WTC11 (cell line): ENCODE data around the gene C1QL4. TPM values are rescaled to one million over a fixed set of nuclear protein-coding genes. Genes with fewer than 3 reads are reported as not detected.
A peak's percentile ranks its signal among the peaks of the same experiment; 100 is the strongest.

Experiments used
- ATAC-seq: fragments of 200-7000 bp; cut with Tn5 transposase; 2 replicates; pipeline ENCODE4 v1.10.0; 2021; ENCODE audit warnings: mild to moderate bottlenecking, moderate library complexity
- CTCF ChIA-PET: fragments of 300-600 bp; sonication (Branson Sonifier 250); formaldehyde crosslinking; loops from one replicate; lab custom pipeline; 2021; ENCODE audit warnings: antibody characterized with exemption; lab: Charles Lee
- POLR2A ChIA-PET: fragments of 350-600 bp; sonication (Branson Sonifier 250); formaldehyde crosslinking; loops from one replicate; lab custom pipeline; 2021; ENCODE audit warnings: antibody characterized with exemption; lab: Charles Lee
- DNase-seq: peaks from one replicate; pipeline ENCODE4 v3.0.0; 2021; ENCODE audit warnings: low spot score
- H3K27ac Mint-ChIP-seq: 2 replicates; pipeline ENCODE4 v1.8.0; 2021; ENCODE audit warnings: mixed read lengths
- H3K27me3 Mint-ChIP-seq: 2 replicates; pipeline ENCODE4 v1.8.0; 2021; ENCODE audit warnings: low read depth, mild to moderate bottlenecking, moderate library complexity, mixed read lengths
- H3K36me3 Mint-ChIP-seq: 2 replicates; pipeline ENCODE4 v1.8.0; 2021; ENCODE audit warnings: mixed read lengths
- H3K4me1 Mint-ChIP-seq: 2 replicates; pipeline ENCODE4 v1.8.0; 2022; ENCODE audit warnings: mixed read lengths
- H3K4me3 Mint-ChIP-seq: 2 replicates; pipeline ENCODE4 v1.8.0; 2021; ENCODE audit warnings: mild to moderate bottlenecking, moderate library complexity, mixed read lengths
- H3K9me3 Mint-ChIP-seq: 2 replicates; pipeline ENCODE4 v1.8.0; 2021; ENCODE audit warnings: mixed read lengths
- AFF4 ChIP-seq: sonication (generic); formaldehyde crosslinking; IDR thresholded peaks from 2 replicates; pipeline ENCODE4 v1.8.1; 2023; ENCODE audit warnings: mild to moderate bottlenecking, missing genetic modification reagents, borderline replicate concordance
- AR ChIP-seq: fragments of 250-450 bp; sonication (Bioruptor Pico); IDR thresholded peaks from 2 replicates; pipeline ENCODE4 v1.9.0; 2021; ENCODE audit warnings: mild to moderate bottlenecking
- ATF6 ChIP-seq: sonication (generic); formaldehyde crosslinking; IDR thresholded peaks from 2 replicates; pipeline ENCODE4 v1.8.1; 2023; ENCODE audit warnings: mild to moderate bottlenecking, missing genetic modification reagents
- CREM ChIP-seq: sonication (generic); formaldehyde crosslinking; IDR thresholded peaks from 2 replicates; pipeline ENCODE4 v1.8.1; 2022; ENCODE audit warnings: mild to moderate bottlenecking, missing genetic modification reagents, moderate library complexity
- E2F5 ChIP-seq: sonication (generic); formaldehyde crosslinking; IDR thresholded peaks from 2 replicates; pipeline ENCODE4 v1.8.1; 2022; ENCODE audit warnings: mild to moderate bottlenecking, moderate library complexity, missing genetic modification reagents
- ELF4 ChIP-seq: sonication (generic); formaldehyde crosslinking; IDR thresholded peaks from 2 replicates; pipeline ENCODE4 v1.8.1; 2022; ENCODE audit warnings: low read depth, mild to moderate bottlenecking, moderate library complexity, missing genetic modification reagents
- FOXP4 ChIP-seq: sonication (generic); formaldehyde crosslinking; IDR thresholded peaks from 2 replicates; pipeline ENCODE4 v1.8.0; 2022; ENCODE audit warnings: mild to moderate bottlenecking, missing genetic modification reagents
- IRF2 ChIP-seq: sonication (generic); formaldehyde crosslinking; IDR thresholded peaks from 2 replicates; pipeline ENCODE4 v1.8.0; 2022; ENCODE audit warnings: low read depth, missing genetic modification reagents, borderline replicate concordance
- NFATC4 ChIP-seq: fragments of 250-450 bp; sonication (Bioruptor Pico); IDR thresholded peaks from 2 replicates; pipeline ENCODE4 v1.9.0; 2021; ENCODE audit warnings: mild to moderate bottlenecking
- NFE2L1 ChIP-seq: sonication (generic); formaldehyde crosslinking; IDR thresholded peaks from 2 replicates; pipeline ENCODE4 v1.8.1; 2023; ENCODE audit warnings: missing genetic modification reagents
- NR3C1 ChIP-seq: sonication (generic); formaldehyde crosslinking; conservative IDR thresholded peaks from 2 replicates; pipeline ENCODE4 v1.8.1; 2023; ENCODE audit warnings: low read depth, mild to moderate bottlenecking, missing genetic modification reagents
- USF1 ChIP-seq: sonication (generic); formaldehyde crosslinking; IDR thresholded peaks from 2 replicates; pipeline ENCODE4 v1.8.0; 2022; ENCODE audit warnings: mild to moderate bottlenecking, missing genetic modification reagents
- ZBTB21 ChIP-seq: sonication (generic); formaldehyde crosslinking; IDR thresholded peaks from 2 replicates; pipeline ENCODE4 v1.8.1; 2023; ENCODE audit warnings: mild to moderate bottlenecking, missing genetic modification reagents, borderline replicate concordance
- ZNF138 ChIP-seq: sonication (generic); formaldehyde crosslinking; conservative IDR thresholded peaks from 2 replicates; pipeline ENCODE4 v1.8.1; 2022; ENCODE audit warnings: mild to moderate bottlenecking, moderate library complexity, missing genetic modification reagents
- ZNF219 ChIP-seq: sonication (generic); formaldehyde crosslinking; IDR thresholded peaks from 2 replicates; pipeline ENCODE4 v1.8.0; 2023; ENCODE audit warnings: missing genetic modification reagents, mild to moderate bottlenecking, borderline replicate concordance
- ZNF263 ChIP-seq: sonication (generic); formaldehyde crosslinking; IDR thresholded peaks from 2 replicates; pipeline ENCODE4 v1.8.1; 2022; ENCODE audit warnings: low read depth, mild to moderate bottlenecking, moderate library complexity, missing genetic modification reagents
- total RNA-seq: library from RNA; stranded (reverse); gene quantifications from 3 replicates; pipeline ENCODE4 v1.2.3, GENCODE V29; 2021

C1QL4 gene
- total RNA-seq, 1 experiment from 2014 or later: 1.2 TPM

GRCh38 chr12:49294086-49294803 lies 42.7 kb downstream of the C1QL4 start:
- Mint-ChIP-seq H3K9me3 (no peaks in the 10 kb centered on the region), H3K4me1 (peaks cover 30% of the 10 kb centered on the region), H3K27me3 (peaks cover 90% of the 10 kb centered on the region), H3K36me3 (no peaks in the 10 kb centered on the region), H3K4me3 (peak overlapping the region; percentile 58; the same call in 1 of the 2 replicates), H3K27ac (no peak overlapping the region)
- POLR2A ChIA-PET: interaction anchor here (0.5 to 1.9 kb wide), 5 partner anchors 30 to 675 kb away, joined by 3 to 9 read pairs (median 3); no protein-coding TSS in a partner anchor
- DNase-seq: no peak
- TF ChIP-seq ZNF263 (CRISPR knock-in tag) (no peak), CREM (CRISPR knock-in tag) (no peak)
- ATAC-seq: no peak
- CTCF ChIA-PET: interaction anchor here (0.5 to 11.7 kb wide), 36 partner anchors 9 to 573 kb away, joined by 3 to 264 read pairs (median 6); partner anchors contain the start of genes C1QL4, DNAJC22, LMBR1L and PRPF40B

- CTCF ChIA-PET: interaction anchor here (0.9 to 11.7 kb wide), 18 partner anchors 9 to 287 kb away, joined by 3 to 264 read pairs (median 6); partner anchors contain the start of genes C1QL4, DNAJC22, LMBR1L and SPATS2
- POLR2A ChIA-PET: interaction anchor here (0.5 to 1.9 kb wide), 5 partner anchors 49 to 674 kb away, joined by 3 to 9 read pairs (median 3); partner anchors contain the start of gene PRPF40B
- Mint-ChIP-seq H3K36me3 (no peaks in the 10 kb centered on the region), H3K27me3 (peaks cover 89% of the 10 kb centered on the region), H3K9me3 (no peaks in the 10 kb centered on the region), H3K4me1 (peaks cover 30% of the 10 kb centered on the region), H3K27ac (no peak overlapping the region), H3K4me3 (peak overlapping the region; percentile 58)
- peak; percentile 14 for ATAC-seq
- DNase-seq: peak; percentile 47
- TF ChIP-seq NR3C1 (no peak), IRF2 (CRISPR knock-in tag) (no peak), USF1 (no peak), ZNF138 (no peak), NFE2L1 (CRISPR knock-in tag) (no peak), ZNF219 (CRISPR knock-in tag) (no peak), NFATC4 (CRISPR knock-in tag) (no peak), E2F5 (no peak), AFF4 (CRISPR knock-in tag) (no peak), ATF6 (CRISPR knock-in tag) (no peak), ELF4 (no peak), ZBTB21 (CRISPR knock-in tag) (no peak), FOXP4 (CRISPR knock-in tag) (no peak), AR (no peak)
Observed at GRCh38 chr12:49293056-49293956, 43.7 kb downstream of the C1QL4 start.
